Ectodermal cell (in vitro differentiated cells): ENCODE data around the gene SDR9C7.
"Not testable (repeated sequence)": the region's sequence is repeated elsewhere in the genome, so short reads cannot be mapped to it uniquely, and the experiment has no call there.

Experiments
- H3K27ac ChIP-seq: 2 replicates; pipeline ENCODE4 v1.7.0; 2013; ENCODE audit warnings: mild to moderate bottlenecking, low read depth, low read length; ENCODE audit not compliant: insufficient read depth, poor library complexity, severe bottlenecking
- H3K27me3 ChIP-seq: 2 replicates; pipeline ENCODE4 v1.7.0; 2013; ENCODE audit warnings: mild to moderate bottlenecking, low read length; ENCODE audit not compliant: insufficient read depth, control insufficient read depth, poor library complexity, severe bottlenecking
- H3K36me3 ChIP-seq: one replicate; pipeline ENCODE4 v1.7.0; 2013; ENCODE audit warnings: low read length; ENCODE audit not compliant: control insufficient read depth, insufficient read depth
- H3K4me1 ChIP-seq: one replicate; pipeline ENCODE4 v1.7.0; 2013; ENCODE audit warnings: low read length; ENCODE audit not compliant: control insufficient read depth, insufficient read depth
- H3K4me3 ChIP-seq: 2 replicates; pipeline ENCODE4 v1.7.0; 2013; ENCODE audit warnings: low read depth, low read length, control low read depth; ENCODE audit not compliant: insufficient read depth
- H3K9me3 ChIP-seq: 2 replicates; pipeline ENCODE4 v1.7.0; 2013; ENCODE audit warnings: mild to moderate bottlenecking, low read length, moderate library complexity; ENCODE audit not compliant: control insufficient read depth
- WGBS, 2 experiments: methylation state at CpG; one replicate each; pipeline ENCODE4 v1.1.7; 2013; ENCODE audit warnings: missing lambda C conversion rate in 2 of 2; 5-methylcytosine and 5-hydroxymethylcytosine counted together

The SDR9C7 gene

GRCh38 chr12:56916996-56917333 is 17.2 kb downstream of the SDR9C7 start:
- WGBS, 2 experiments: 96 to 98% methylated on average over 1 of the region's 1 CpG
- H3K27me3 ChIP-seq: no peaks in the 10 kb centered on the region
- H3K27ac ChIP-seq: no peak overlapping the region
- no peaks in the 10 kb centered on the region for H3K9me3 ChIP-seq
- H3K36me3 ChIP-seq: no peaks in the 10 kb centered on the region
- no peaks in the 10 kb centered on the region for H3K4me1 ChIP-seq
- no peak overlapping the region for H3K4me3 ChIP-seq

- H3K4me3 ChIP-seq: no peak overlapping the region
- H3K27ac ChIP-seq: no peak overlapping the region
- H3K4me1 ChIP-seq: no peaks in the 10 kb centered on the region
- H3K27me3 ChIP-seq: no peaks in the 10 kb centered on the region
- no peaks in the 10 kb centered on the region for H3K36me3 ChIP-seq
- H3K9me3 ChIP-seq: no peaks in the 10 kb centered on the region
- 91 to 92% methylated on average over 4 of the region's 4 CpGs for WGBS, 2 experiments
Measured at GRCh38 chr12:56916296-56916995, 17.8 kb downstream of the SDR9C7 start.

GRCh38 chr12:56914724-56915123 is 19.5 kb downstream of the SDR9C7 start:
- 91 to 94% methylated on average over 3 of the region's 3 CpGs for WGBS, 2 experiments
- no peak overlapping the region for H3K27ac ChIP-seq
- peaks cover 3% of the 10 kb centered on the region for H3K9me3 ChIP-seq
- H3K4me1 ChIP-seq: no peaks in the 10 kb centered on the region
- no peaks in the 10 kb centered on the region for H3K36me3 ChIP-seq
- H3K27me3 ChIP-seq: no peaks in the 10 kb centered on the region
- H3K4me3 ChIP-seq: no peak overlapping the region

- Histone ChIP-seq H3K4me3 (no peak overlapping the region), H3K27ac (no peak overlapping the region), H3K4me1 (no peaks in the 10 kb centered on the region), H3K9me3 (peaks cover 3% of the 10 kb centered on the region), H3K36me3 (no peaks in the 10 kb centered on the region), H3K27me3 (no peaks in the 10 kb centered on the region)
Measured at GRCh38 chr12:56914256-56914655, 20.0 kb downstream of the SDR9C7 start.

- H3K27me3 ChIP-seq, H3K9me3 ChIP-seq, H3K36me3 ChIP-seq, H3K27ac ChIP-seq, H3K4me3 ChIP-seq, H3K4me1 ChIP-seq: not testable (repeated sequence)
- WGBS, 2 experiments: 60 to 66% methylated on average over 2 of the region's 2 CpGs
Measured at GRCh38 chr12:56909403-56909802, 24.8 kb downstream of the SDR9C7 start.

- 93 to 94% methylated on average over 5 of the region's 5 CpGs for WGBS, 2 experiments
- Histone ChIP-seq H3K9me3 (peaks cover 3% of the 10 kb centered on the region), H3K27me3 (no peaks in the 10 kb centered on the region), H3K27ac (no peak overlapping the region), H3K36me3 (no peaks in the 10 kb centered on the region), H3K4me3 (no peak overlapping the region), H3K4me1 (no peaks in the 10 kb centered on the region)
Measured at GRCh38 chr12:56908136-56908535, 26.1 kb downstream of the SDR9C7 start.

GRCh38 chr12:56905852-56906251 is 28.4 kb downstream of the SDR9C7 start:
- Histone ChIP-seq H3K9me3 (peaks cover 3% of the 10 kb centered on the region), H3K27ac (no peak overlapping the region), H3K4me3 (no peak overlapping the region), H3K4me1 (no peaks in the 10 kb centered on the region), H3K27me3 (no peaks in the 10 kb centered on the region), H3K36me3 (no peaks in the 10 kb centered on the region)
- WGBS, 2 experiments: 88 to 92% methylated on average over 1 of the region's 1 CpG

GRCh38 chr12:56903374-56903773 is 30.8 kb downstream of the SDR9C7 start:
- Histone ChIP-seq H3K27me3 (no peaks in the 10 kb centered on the region), H3K27ac (no peak overlapping the region), H3K4me1 (no peaks in the 10 kb centered on the region), H3K36me3 (no peaks in the 10 kb centered on the region), H3K9me3 (no peaks in the 10 kb centered on the region), H3K4me3 (no peak overlapping the region)
- 53 to 65% methylated on average over 1 of the region's 1 CpG for whole genome bisulfite sequencing, 2 experiments

GRCh38 chr12:56901313-56901712 is 32.9 kb downstream of the SDR9C7 start:
- H3K4me3 ChIP-seq, H3K27me3 ChIP-seq, H3K36me3 ChIP-seq, H3K27ac ChIP-seq, H3K4me1 ChIP-seq, H3K9me3 ChIP-seq: not testable (repeated sequence)

GRCh38 chr12:56900583-56900982 is 33.6 kb downstream of the SDR9C7 start:
- no peaks in the 10 kb centered on the region for H3K36me3 ChIP-seq
- no peak overlapping the region for H3K4me3 ChIP-seq
- WGBS, 2 experiments: 83 to 87% methylated on average over 5 of the region's 5 CpGs
- H3K4me1 ChIP-seq: no peaks in the 10 kb centered on the region
- no peaks in the 10 kb centered on the region for H3K27me3 ChIP-seq
- no peak overlapping the region for H3K27ac ChIP-seq
- H3K9me3 ChIP-seq: no peaks in the 10 kb centered on the region

- 82 to 88% methylated on average over 1 of the region's 1 CpG for WGBS, 2 experiments
- Histone ChIP-seq H3K4me3 (no peak overlapping the region), H3K27ac (no peak overlapping the region), H3K36me3 (no peaks in the 10 kb centered on the region), H3K27me3 (no peaks in the 10 kb centered on the region), H3K4me1 (no peaks in the 10 kb centered on the region), H3K9me3 (no peaks in the 10 kb centered on the region)
Measured at GRCh38 chr12:56898938-56899337, 35.3 kb downstream of the SDR9C7 start.
